Measurements from ENCODE around the gene FGFR2.

FGFR2 gene

DNA sequence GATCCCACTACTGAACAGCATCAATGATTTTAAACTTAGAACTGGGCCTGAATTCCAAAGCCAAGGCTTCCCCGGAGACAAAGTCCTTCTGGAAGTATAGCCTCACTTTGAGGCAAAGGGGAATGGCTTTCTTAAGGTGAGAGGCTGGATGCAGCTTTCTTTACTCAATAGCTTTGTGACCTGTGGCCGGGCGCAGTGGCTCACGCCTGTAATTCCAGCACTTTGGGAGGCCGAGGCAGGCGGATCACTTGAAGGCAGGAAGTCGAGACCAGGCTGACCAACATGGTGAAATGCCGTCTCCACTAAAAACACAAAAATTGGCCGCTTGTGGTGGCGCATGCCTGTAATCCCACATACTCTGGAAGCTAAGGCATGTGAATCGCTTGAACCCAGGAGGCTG lies 3.2 kb upstream of the FGFR2 start:
- DNase-seq (ENCODE audit: extremely low read depth, low read depth): no peak
- TF ChIP-seq, protein P1, sequence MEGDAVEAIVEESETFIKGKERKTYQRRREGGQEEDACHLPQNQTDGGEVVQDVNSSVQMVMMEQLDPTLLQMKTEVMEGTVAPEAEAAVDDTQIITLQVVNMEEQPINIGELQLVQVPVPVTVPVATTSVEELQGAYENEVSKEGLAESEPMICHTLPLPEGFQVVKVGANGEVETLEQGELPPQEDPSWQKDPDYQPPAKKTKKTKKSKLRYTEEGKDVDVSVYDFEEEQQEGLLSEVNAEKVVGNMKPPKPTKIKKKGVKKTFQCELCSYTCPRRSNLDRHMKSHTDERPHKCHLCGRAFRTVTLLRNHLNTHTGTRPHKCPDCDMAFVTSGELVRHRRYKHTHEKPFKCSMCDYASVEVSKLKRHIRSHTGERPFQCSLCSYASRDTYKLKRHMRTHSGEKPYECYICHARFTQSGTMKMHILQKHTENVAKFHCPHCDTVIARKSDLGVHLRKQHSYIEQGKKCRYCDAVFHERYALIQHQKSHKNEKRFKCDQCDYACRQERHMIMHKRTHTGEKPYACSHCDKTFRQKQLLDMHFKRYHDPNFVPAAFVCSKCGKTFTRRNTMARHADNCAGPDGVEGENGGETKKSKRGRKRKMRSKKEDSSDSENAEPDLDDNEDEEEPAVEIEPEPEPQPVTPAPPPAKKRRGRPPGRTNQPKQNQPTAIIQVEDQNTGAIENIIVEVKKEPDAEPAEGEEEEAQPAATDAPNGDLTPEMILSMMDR (IDR thresholded peaks at IDR 0.05; ENCODE audit: low read depth, low read length, missing control alignments): no peak
- H3K4me3 ChIP-seq (replicated peaks; ENCODE audit: low read depth, low read length): no peak overlapping the region

DNA sequence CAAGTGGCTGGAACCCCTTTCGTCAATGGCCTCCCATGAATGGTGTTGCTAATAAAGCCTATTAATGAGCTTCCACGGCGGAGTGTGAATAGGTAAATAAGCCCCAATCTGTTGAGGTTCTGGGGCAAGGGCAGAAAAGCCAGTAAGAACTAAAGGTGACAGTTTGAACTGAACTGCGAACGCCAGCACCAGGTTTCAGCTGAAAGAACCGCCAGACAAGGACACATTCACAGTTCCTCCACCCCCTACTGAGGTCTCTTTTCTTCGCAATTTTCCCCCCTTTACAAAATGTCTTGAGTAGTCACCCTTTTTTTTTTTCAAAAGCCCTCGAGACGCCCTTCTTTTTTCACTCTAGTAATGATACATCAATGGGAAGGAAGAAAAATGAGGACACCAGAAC lies 2.4 kb upstream of the FGFR2 start:
- no peak overlapping the region for H3K4me3 ChIP-seq (replicated peaks; ENCODE audit: low read depth, low read length)
- DNase-seq (ENCODE audit: extremely low read depth, low read depth): no peak
- TF ChIP-seq, protein P1 (IDR thresholded peaks at IDR 0.05; ENCODE audit: low read depth, low read length, missing control alignments): no peak

DNA sequence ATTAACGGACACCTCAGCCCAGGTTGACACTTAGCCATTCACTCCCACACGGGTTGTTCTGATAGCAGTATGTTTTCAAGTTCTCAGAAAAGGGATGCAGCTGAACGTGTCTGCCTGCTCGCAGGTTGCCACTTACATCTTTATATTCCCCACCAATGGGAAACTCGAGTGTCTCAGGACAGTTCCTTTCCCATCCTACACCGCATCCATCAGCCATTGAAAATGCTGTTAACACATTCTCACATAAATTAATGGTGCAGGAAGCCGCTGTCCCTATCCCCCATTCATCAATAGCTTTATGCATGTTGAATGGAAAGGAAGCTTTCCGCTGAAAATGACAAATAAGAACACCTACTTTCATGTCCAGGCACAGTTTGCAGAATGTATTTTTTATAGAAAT lies 1.7 kb upstream of the FGFR2 start:
- TF ChIP-seq, protein P1 (IDR thresholded peaks at IDR 0.05; ENCODE audit: low read depth, low read length, missing control alignments): no peak
- no peak for DNase-seq (ENCODE audit: extremely low read depth, low read depth)
- no peak overlapping the region for H3K4me3 ChIP-seq (replicated peaks; ENCODE audit: low read depth, low read length)

DNA sequence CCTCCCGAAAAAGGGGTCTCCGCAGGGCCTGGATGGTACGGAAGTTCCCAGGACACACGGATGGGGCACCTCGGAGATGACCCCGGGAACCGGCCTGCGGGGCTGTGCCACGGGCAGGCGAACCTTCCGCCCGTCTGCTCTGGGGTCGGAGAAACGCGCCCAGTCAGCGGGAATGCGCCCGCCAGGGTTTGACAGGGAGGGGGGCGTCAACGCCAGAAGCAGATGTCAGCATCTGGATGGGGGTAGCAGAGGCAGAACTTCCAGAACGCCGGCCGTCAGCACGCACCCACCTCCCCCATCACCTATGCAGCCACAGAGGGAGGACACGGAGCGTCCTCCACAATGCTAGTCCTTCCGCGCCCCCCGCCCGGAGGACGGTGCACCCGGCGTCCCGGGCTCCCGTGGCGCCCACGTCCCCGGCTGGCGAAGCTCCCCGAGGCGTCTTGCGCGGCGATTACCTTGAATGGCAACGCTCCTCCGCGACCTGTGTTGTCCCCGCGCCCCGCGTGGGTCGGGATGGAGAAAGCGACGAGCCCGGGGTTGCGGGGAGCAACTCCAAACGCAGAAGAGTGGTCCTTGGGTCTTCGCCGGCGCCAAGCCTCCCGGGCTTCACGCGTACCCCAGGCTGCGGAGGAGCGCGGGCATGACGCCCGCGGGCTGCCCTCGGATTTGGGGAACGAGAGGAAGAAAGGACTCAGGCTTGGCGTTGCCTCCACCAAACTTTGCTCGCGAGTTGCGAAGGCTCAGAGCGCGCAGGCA lies 561 bp downstream of the FGFR2 start:
- TF ChIP-seq, protein P1 (IDR thresholded peaks at IDR 0.05; ENCODE audit: low read depth, low read length, missing control alignments): no peak
- no peak for DNase-seq (ENCODE audit: extremely low read depth, low read depth)
- H3K4me3 ChIP-seq (replicated peaks; ENCODE audit: low read depth, low read length): no peak overlapping the region

DNA sequence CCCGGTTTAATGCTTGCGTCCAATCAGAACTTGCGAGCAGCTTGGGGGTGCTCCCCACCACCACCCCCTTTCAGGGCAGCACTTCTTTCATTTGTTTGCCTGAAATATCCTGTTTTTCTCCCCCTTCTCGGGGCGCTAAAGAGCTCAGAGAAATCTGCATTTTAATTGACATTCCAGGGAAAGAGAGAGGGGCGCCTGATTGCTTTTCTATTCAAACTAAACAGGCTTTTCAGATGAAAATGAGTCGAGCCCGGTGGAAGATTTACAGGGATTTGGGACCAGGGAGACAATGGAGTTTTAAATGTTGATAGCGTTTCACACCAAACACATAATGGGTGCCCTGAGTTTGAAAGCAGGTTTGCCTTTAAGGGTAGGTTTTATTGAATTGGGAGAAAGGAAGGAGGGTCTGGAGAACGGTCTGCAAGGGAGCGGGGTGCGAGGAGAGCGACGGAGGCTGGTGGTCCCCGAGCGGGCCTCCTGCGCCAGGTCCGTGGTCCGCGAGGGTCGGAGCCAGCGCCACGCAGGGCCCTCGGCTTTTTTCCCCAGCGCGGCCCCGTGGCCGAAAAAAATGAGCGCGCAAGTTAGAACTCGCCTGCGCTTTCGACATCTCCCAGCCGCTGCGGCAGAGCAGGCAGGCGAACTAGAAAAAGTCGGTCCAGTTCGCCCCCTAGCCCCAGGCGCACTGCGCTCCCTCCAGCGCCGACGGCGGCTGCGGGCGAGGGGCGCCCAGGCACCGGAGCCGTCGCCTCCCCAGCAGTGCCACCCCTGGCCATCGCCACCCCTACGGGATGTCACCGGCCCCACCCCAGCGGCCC lies 1.3 kb downstream of the FGFR2 start:
- TF ChIP-seq, protein P1 (IDR thresholded peaks at IDR 0.05; ENCODE audit: low read depth, low read length, missing control alignments): no peak
- H3K4me3 ChIP-seq (replicated peaks; ENCODE audit: low read depth, low read length): no peak overlapping the region
- no peak for DNase-seq (ENCODE audit: extremely low read depth, low read depth)

GRCh38 chr10:121595806-121596688 lies 2.2 kb downstream of the FGFR2 start:
- TF ChIP-seq, protein P1 (IDR thresholded peaks at IDR 0.05; ENCODE audit: low read depth, low read length, missing control alignments): no peak
- DNase-seq (ENCODE audit: extremely low read depth, low read depth): no peak
- H3K4me3 ChIP-seq (replicated peaks; ENCODE audit: low read depth, low read length): no peak overlapping the region
